Stimulated activated CD4-positive, alpha-beta T cell treated with anti-CD3 and anti-CD28 coated beads, TNF-alpha, amount 100 ng/mL, for 4 hours (primary cell): ENCODE data around the gene ZNF615.
A peak's percentile ranks its signal among the peaks of the same experiment; 100 is the strongest.
"Not testable (repeated sequence)": the region's sequence is repeated elsewhere in the genome, so short reads cannot be mapped to it uniquely, and the experiment has no call there.

Experiments used
- DNase-seq, 3 experiments: peaks; one replicate each; pipeline ENCODE4 v3.0.0-alpha.2; 2020; ENCODE audit warnings: low read depth in 3 of 3

ZNF615 gene

GRCh38 chr19:52007806-52008557 lies at the start of gene ZNF615:
Gene ZNF615 (minus strand): TSS chr19:52008211. CDS start chr19:52003711, 4,500 bp downstream.
- DNase-seq = peak; percentile 76 to 80 (median 78)

GRCh38 chr19:52056480-52056879 lies 48.5 kb upstream of the ZNF615 start:
- not testable (repeated sequence) for DNase-seq

GRCh38 chr19:52051736-52052135 lies 43.7 kb upstream of the ZNF615 start:
- DNase-seq = not testable (repeated sequence)

DNA sequence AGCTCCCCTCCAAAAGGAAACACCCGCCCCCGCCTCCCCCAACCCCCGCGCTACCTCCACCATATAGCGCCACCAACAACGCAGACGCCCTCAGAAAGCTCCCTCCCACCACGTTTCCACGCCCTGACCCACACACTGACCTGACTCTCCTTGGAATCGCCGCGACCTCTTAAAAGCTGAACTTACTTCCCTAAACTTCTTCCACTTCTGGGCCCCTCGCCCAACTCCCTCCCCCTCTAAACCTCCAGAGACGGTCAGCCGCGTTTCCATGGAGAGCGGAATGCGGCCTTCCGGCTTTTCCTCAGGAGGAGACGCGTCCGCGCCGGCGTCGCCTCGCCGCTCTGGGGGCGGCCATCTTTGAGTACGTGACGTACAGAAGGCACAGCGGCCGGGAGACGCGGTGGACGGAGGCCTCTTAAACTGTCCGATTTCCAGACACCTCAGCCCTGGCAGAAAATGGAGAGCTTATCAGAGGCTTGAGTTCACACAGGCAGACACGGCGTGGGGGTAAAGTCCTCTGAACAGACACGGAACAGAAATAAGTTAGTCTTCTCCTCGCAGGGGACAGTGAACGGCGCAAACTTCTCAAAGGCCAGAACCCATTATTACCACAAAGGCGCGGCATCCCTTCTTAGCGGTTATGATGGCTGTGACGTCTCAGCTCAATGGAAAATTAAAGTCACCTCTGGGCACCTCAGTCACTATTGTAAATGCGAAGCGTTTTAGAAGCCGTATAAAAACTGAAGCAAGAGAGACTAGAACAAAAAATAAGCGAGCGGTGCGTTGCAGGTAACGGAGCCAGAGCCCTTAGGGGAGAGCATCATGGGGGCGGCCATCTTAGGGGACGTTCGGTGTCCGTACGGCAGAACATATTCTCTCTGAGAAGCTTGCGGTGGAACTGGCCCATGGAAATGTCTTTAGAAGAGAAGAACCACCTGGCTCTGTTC lies 40.8 kb upstream of the ZNF615 start, which contains the start of gene ZNF432:
Gene ZNF432 (minus strand): TSS at position 284 of the 947 bp plus-strand sequence. CDS start 1,970 bp downstream, outside the sequence.
- peak; percentile 63 to 68 (median 66) for DNase-seq

GRCh38 chr19:52039169-52039568 lies 31.2 kb upstream of the ZNF615 start:
- no peak for DNase-seq

DNA sequence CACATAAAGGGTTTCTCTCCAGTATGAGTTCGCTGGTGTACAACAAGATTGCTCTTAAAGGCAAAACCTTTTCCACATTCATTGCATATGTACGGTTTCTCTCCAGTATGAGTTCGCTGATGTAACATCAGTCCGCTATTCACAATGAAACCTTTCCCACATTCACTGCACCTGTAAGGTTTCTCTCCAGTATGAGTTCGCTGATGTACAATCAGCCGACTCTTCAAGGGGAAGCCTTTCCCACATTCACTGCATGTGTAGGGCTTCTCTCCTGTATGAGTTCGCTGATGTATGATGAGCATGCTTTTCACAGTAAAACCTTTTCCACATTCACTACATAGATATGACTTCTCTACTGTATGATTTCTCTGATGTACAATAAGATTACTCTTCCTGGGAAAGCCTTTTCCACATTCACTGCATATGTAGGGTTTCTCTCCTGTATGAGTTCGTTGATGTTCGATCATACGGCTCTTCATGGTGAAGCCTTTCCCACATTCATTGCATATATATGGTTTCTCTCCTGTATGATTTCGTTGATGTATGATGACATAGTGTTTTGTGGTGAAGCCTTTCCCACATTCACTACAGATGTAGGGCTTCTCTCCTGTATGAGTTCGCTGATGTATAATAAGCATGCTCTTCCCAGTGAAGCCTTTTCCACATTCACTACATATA lies 26.2 kb upstream of the ZNF615 start:
- DNase-seq = no peak

DNA sequence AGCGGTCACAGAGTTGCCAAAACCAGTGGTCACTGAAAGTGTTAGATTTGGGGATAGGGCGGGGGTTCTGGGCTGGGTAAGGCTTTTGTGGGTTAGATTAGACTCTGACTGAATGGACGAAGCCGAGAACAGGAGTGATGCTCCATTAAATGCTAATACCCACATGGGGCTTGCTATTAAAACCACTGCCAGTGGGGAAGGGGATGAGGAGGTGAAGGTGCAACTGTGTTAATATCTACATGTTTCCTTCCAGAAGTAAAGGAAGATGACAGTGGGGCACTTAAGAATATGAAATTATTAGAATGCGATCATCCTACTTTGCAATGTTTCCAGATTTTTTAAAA lies 20.7 kb upstream of the ZNF615 start:
- DNase-seq = no peak

DNA sequence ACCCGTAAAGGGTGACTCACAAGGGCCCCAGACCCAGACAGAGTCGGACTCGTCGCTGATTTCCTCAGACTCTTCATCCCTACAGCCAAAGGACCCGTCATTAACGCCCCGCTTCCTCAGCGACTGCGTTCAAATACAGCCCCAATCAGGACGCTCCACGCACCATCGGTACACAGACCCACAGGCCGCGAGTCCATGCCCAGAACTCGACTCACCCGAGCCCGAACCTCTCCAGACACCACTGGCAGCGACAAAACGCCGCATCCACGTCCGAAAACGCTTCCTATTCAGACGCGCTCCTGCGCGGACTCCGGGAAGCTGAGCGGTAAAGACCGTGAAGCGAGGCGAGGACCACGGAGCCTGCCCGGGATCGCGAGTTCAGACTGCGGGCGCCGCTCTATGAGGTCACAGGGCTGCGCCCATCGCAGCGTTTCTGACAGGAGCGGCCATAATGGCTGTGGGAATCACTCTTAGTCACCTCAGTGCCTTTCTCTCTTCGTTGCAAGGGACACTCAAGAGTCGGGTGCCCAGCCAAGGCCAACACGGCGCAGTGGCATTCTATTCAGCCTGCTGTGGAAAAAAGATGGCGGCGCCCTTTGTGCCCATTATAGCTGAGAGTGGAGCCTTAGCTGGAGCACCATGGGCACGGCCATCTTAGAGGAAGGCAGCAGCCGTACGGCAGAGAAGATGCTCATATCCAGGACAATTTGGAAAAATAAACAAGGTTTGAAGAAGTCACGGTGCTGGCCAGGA lies 20.2 kb upstream of the ZNF615 start, which contains the start of gene ZNF614:
Gene ZNF614 (minus strand): TSS at position 353 of the 753 bp plus-strand sequence. CDS start 2,634 bp downstream, outside the sequence.
- DNase-seq = peak; percentile 56 to 83 (median 70)

DNA sequence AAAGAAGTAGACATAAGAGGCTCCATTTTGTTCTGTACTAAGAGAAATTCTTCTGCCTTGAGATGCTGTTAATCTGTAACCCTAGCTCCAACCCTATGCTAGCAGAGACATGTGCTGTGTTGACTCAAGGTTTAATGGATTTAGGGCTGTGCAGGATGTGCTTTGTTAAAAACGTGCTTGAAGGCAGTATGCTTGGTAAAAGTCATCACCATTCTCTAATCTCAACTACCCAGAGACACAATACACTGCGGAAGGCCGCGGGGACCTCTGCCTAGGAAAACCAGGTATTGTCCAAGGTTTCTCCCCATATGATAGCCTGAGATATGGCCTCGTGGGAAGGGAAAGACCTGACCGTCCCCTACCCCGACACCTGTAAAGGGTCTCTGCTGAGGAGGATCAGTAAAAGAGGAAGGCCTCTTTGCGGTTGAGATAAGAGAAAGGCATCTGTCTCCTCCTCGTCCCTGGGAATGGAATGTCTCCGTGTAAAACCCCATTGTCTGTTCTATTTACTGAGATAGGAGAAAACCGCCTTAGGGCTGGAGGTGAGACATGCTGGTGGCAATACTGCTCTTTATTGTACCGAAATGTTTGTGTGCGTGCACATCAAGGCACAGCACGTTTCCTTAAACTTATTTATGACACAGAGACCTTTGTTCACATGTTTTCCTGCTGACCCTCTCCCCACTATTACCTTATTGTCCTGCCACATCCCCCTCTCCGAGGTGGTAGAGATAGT lies 18.4 kb upstream of the ZNF615 start:
- DNase-seq = not testable (repeated sequence)

DNA sequence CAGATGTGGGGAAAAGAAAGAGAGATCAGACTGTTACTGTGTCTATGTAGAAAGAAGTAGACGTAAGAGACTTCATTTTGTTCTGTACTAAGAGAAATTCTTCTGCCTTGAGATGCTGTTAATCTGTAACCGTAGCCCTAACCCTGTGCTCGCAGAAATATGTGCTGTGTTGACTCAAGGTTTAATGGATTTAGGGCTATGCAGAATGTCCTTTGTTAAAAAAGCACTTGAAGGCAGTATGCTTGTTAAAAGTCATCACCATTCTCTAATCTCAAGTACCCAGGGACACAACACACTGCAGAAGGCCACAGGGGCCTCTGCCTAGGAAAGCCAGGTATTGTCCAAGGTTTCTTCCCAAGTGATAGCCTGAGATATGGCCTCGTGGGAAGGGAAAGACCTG lies 16.5 kb upstream of the ZNF615 start:
- not testable (repeated sequence) for DNase-seq

- no peak for DNase-seq
Measured at GRCh38 chr19:52022193-52022592, 14.2 kb upstream of the ZNF615 start.

DNA sequence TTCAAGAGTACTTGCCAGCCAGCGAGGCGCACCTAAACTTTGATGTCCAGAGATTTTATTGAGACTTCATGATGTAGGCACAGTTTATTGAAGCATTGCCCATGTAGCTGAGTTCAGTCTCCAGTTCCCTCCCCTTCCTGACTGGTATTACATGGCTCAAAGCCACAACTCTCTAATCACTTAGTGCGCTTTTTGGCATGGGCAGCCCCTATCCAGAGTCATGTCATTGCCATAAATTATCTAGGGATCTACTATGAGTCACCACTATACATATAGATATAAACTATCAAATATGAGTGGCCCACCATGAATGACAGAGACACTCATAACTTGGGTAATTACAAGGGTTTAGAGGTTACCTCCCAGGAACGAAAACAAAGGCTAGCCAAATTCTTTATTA lies 12.5 kb upstream of the ZNF615 start:
- DNase-seq = no peak

GRCh38 chr19:52010674-52011073 lies 2.7 kb upstream of the ZNF615 start:
- DNase-seq = no peak

- no peak for DNase-seq
Measured at GRCh38 chr19:52007451-52007805, 583 bp downstream of the ZNF615 start.

GRCh38 chr19:51994048-51994644 lies 13.9 kb downstream of the ZNF615 start:
- DNase-seq = no peak

GRCh38 chr19:51993422-51993821 lies 14.6 kb downstream of the ZNF615 start:
- DNase-seq = no peak

DNA sequence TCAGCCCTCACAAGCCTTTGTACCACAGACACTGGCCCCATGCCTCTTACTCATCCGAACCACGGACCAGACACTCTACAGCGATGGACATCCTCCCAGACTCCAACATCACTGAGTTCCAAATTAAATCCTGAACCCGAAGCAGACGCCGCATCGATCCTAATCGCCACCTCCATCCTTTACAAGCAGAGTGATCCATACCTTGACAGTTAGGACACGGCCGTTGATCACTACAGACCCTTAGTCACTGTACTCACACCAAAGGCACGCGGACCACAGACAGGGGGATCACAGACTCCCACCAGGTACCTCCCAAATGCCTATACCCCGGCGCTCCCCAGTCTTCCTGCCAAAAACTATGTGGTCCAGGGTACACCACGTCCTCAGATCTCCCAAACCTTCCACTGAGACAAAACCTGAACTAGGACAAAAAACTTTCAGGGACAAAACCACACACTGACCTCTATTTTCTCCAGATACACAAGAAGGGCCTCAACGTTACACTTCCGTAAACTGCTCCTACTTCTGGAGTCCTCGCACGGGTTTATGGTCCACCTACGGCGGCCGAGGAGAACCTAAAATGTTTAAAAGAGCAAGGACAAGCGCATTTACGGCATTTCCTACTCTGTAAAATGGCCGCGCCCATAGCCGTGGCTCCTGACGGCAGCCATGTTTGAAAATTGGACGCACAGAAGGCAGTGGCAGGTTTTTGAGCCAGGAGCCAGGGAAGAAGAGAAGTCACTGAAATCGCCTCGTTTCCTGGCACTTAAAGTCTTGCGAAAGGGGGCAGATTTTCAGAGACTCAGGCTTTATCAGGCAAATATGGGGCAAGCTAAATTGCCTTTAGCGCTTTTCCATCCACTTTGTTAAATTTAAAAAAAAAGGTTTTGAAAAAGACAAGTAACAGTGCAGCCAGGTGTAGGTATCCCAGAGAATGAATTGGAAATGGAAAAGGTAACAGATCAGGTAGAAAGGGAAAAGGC lies 21.4 kb downstream of the ZNF615 start, which contains the start of gene ZNF350:
Gene ZNF350 (minus strand): TSS at position 532 of the 983 bp plus-strand sequence. CDS start 12,480 bp downstream, outside the sequence.
- peak; percentile 48 to 83 (median 74) for DNase-seq

- DNase-seq = no peak
Measured at GRCh38 chr19:51983361-51983760, 24.6 kb downstream of the ZNF615 start.

DNA sequence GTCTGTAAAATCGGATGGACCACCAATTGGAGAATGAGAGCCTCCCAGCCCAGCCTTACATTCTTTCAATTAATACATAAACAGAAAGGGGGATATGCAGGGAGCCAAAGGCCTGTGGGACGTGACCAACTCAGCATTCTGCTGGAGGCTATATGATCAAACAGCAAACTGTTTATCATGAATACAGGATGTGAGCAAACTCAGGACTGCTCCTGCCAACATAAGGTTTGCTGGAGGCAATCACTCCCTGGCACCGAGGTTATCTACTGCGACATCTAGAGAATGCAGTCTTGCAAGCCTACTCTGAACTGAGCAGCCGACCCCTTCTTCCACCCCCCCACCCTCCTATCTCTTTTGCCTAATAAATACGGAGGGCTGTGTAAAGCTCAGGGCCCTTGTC lies 27.1 kb downstream of the ZNF615 start:
- not testable (repeated sequence) for DNase-seq
